Measurements from ENCODE around the gene SHLD1.

The SHLD1 gene

GRCh38 chr20:5788385-5788895 lies 38.2 kb downstream of the SHLD1 start:
- Histone ChIP-seq H3K36me3 (ENCODE audit: control insufficient read depth in 1 of 2, insufficient read depth in 2 of 2, low read length in 2 of 2) (no peaks in the 10 kb centered on the region), H4K8ac (ENCODE audit: low read depth, low read length) (no peak overlapping the region), H4K91ac (ENCODE audit: low read depth, low read length) (no peak overlapping the region), H3K23ac (ENCODE audit: low read length) (no peak overlapping the region), H3K79me1 (ENCODE audit: low read length) (no peaks in the 10 kb centered on the region), H2BK5ac (ENCODE audit: low read depth, low read length, poor library complexity) (no peak overlapping the region), H3K4me2 (ENCODE audit: low read length) (no peak overlapping the region), H3K18ac (ENCODE audit: low read length) (no peak overlapping the region), H2BK120ac (ENCODE audit: insufficient read depth, low read length, poor library complexity) (no peak overlapping the region), H3K4me1 (ENCODE audit: control insufficient read depth in 1 of 2, insufficient read depth in 2 of 2, low read length in 2 of 2) (no peaks in the 10 kb centered on the region), H3K4ac (ENCODE audit: low read depth, low read length) (no peak overlapping the region), H2BK12ac (ENCODE audit: low read length) (no peak overlapping the region), H3K79me2 (ENCODE audit: control insufficient read depth, insufficient read depth, low read length, poor library complexity) (no peaks in the 10 kb centered on the region), H4K12ac (ENCODE audit: low read depth, low read length) (no peak overlapping the region), H3K9me3 (ENCODE audit: insufficient read depth, low read depth, low read length) (no peaks in the 10 kb centered on the region), H3K14ac (ENCODE audit: low read length) (no peak overlapping the region), H3K9ac (ENCODE audit: low read length) (no peak overlapping the region), H2AFZ (ENCODE audit: insufficient read depth, low read length, poor library complexity) (no peak overlapping the region), H3K27me3 (ENCODE audit: insufficient read depth, low read length) (no peaks in the 10 kb centered on the region), H2AK5ac (ENCODE audit: low read length) (no peak overlapping the region), H3K4me3 (ENCODE audit: low read depth, low read length) (no peak overlapping the region), H3K27ac (ENCODE audit: low read depth, low read length) (no peak overlapping the region)
- peak; percentile 84 to 97 for DNase-seq
- WGBS (ENCODE audit: extremely low coverage, insufficient coverage, insufficient read length): no CpG with 5 or more reads among the region's 3 CpGs

- Histone ChIP-seq H3K23ac (ENCODE audit: low read length) (no peak overlapping the region), H3K4me2 (ENCODE audit: low read length) (no peak overlapping the region), H3K9me3 (ENCODE audit: insufficient read depth, low read depth, low read length) (no peaks in the 10 kb centered on the region), H2AK5ac (ENCODE audit: low read length) (no peak overlapping the region), H2BK12ac (ENCODE audit: low read length) (no peak overlapping the region), H3K79me2 (ENCODE audit: control insufficient read depth, insufficient read depth, low read length, poor library complexity) (no peaks in the 10 kb centered on the region), H3K4me1 (ENCODE audit: control insufficient read depth in 1 of 2, insufficient read depth in 2 of 2, low read length in 2 of 2) (no peaks in the 10 kb centered on the region), H3K14ac (ENCODE audit: low read length) (no peak overlapping the region), H2BK5ac (ENCODE audit: low read depth, low read length, poor library complexity) (no peak overlapping the region), H3K27ac (ENCODE audit: low read depth, low read length) (no peak overlapping the region), H3K4ac (ENCODE audit: low read depth, low read length) (no peak overlapping the region), H3K9ac (ENCODE audit: low read length) (no peak overlapping the region), H3K36me3 (ENCODE audit: control insufficient read depth in 1 of 2, insufficient read depth in 2 of 2, low read length in 2 of 2) (no peaks in the 10 kb centered on the region), H3K4me3 (ENCODE audit: low read depth, low read length) (no peak overlapping the region), H3K18ac (ENCODE audit: low read length) (no peak overlapping the region), H4K8ac (ENCODE audit: low read depth, low read length) (no peak overlapping the region), H2BK120ac (ENCODE audit: insufficient read depth, low read length, poor library complexity) (no peak overlapping the region), H4K91ac (ENCODE audit: low read depth, low read length) (no peak overlapping the region), H3K79me1 (ENCODE audit: low read length) (no peaks in the 10 kb centered on the region), H2AFZ (ENCODE audit: insufficient read depth, low read length, poor library complexity) (no peak overlapping the region), H3K27me3 (ENCODE audit: insufficient read depth, low read length) (no peaks in the 10 kb centered on the region), H4K12ac (ENCODE audit: low read depth, low read length) (no peak overlapping the region)
- no CpG with 5 or more reads among the region's 2 CpGs for WGBS (ENCODE audit: extremely low coverage, insufficient coverage, insufficient read length)
- no peak for DNase-seq
These were observed 39.6 kb downstream of the SHLD1 start for GRCh38 chr20:5789827-5790226.

DNA sequence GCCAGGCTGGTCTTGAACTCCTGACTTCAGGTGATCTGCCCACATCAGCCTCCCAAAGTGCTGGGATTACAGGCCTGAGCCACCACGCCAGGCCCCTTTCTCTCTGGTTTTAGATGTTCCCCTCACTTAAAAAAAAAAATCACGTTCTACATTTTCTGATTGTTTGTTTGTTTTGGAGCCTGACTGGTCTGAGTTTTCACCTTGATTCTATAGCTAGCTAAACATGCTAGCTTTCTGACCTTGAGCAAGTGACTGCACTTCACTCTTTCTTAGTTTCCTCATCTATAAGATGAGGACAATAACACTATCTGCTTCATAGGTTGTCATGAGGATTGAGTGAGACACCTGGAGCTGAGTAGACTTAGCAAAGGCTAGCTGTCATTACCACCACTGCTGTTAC lies 43.7 kb downstream of the SHLD1 start:
- Histone ChIP-seq H3K9me3 (ENCODE audit: insufficient read depth, low read depth, low read length) (no peaks in the 10 kb centered on the region), H3K9ac (ENCODE audit: low read length) (no peak overlapping the region), H2AFZ (ENCODE audit: insufficient read depth, low read length, poor library complexity) (no peak overlapping the region)

GRCh38 chr20:5796331-5797040 lies 46.3 kb downstream of the SHLD1 start:
- Histone ChIP-seq H2BK120ac (ENCODE audit: insufficient read depth, low read length, poor library complexity) (no peak overlapping the region), H3K36me3 (ENCODE audit: control insufficient read depth in 1 of 2, insufficient read depth in 2 of 2, low read length in 2 of 2) (no peaks in the 10 kb centered on the region), H3K14ac (ENCODE audit: low read length) (no peak overlapping the region), H3K79me2 (ENCODE audit: control insufficient read depth, insufficient read depth, low read length, poor library complexity) (no peaks in the 10 kb centered on the region), H3K27me3 (ENCODE audit: insufficient read depth, low read length) (no peaks in the 10 kb centered on the region), H3K9ac (ENCODE audit: low read length) (no peak overlapping the region), H4K91ac (ENCODE audit: low read depth, low read length) (no peak overlapping the region), H3K79me1 (ENCODE audit: low read length) (no peaks in the 10 kb centered on the region), H3K27ac (ENCODE audit: low read depth, low read length) (no peak overlapping the region), H3K4me3 (ENCODE audit: low read depth, low read length) (no peak overlapping the region), H3K4me1 (ENCODE audit: control insufficient read depth in 1 of 2, insufficient read depth in 2 of 2, low read length in 2 of 2) (no peaks in the 10 kb centered on the region), H2BK12ac (ENCODE audit: low read length) (no peak overlapping the region), H3K23ac (ENCODE audit: low read length) (no peak overlapping the region), H3K9me3 (ENCODE audit: insufficient read depth, low read depth, low read length) (no peaks in the 10 kb centered on the region), H2AK5ac (ENCODE audit: low read length) (no peak overlapping the region), H3K4me2 (ENCODE audit: low read length) (no peak overlapping the region), H3K4ac (ENCODE audit: low read depth, low read length) (no peak overlapping the region), H2AFZ (ENCODE audit: insufficient read depth, low read length, poor library complexity) (no peak overlapping the region), H4K8ac (ENCODE audit: low read depth, low read length) (no peak overlapping the region), H4K12ac (ENCODE audit: low read depth, low read length) (no peak overlapping the region), H2BK5ac (ENCODE audit: low read depth, low read length, poor library complexity) (no peak overlapping the region), H3K18ac (ENCODE audit: low read length) (no peak overlapping the region)
- WGBS (ENCODE audit: extremely low coverage, insufficient coverage, insufficient read length): no CpG with 5 or more reads among the region's 8 CpGs
- no peak for DNase-seq

More for the DNA sequence above, 43.7 kb downstream of the SHLD1 start:
- Histone ChIP-seq H3K4me1 (ENCODE audit: control insufficient read depth in 1 of 2, insufficient read depth in 2 of 2, low read length in 2 of 2) (no peaks in the 10 kb centered on the region), H2AK5ac (ENCODE audit: low read length) (no peak overlapping the region), H3K79me1 (ENCODE audit: low read length) (no peaks in the 10 kb centered on the region), H3K23ac (ENCODE audit: low read length) (no peak overlapping the region), H2BK5ac (ENCODE audit: low read depth, low read length, poor library complexity) (no peak overlapping the region), H2BK12ac (ENCODE audit: low read length) (no peak overlapping the region), H3K27me3 (ENCODE audit: insufficient read depth, low read length) (no peaks in the 10 kb centered on the region), H3K4me3 (ENCODE audit: low read depth, low read length) (no peak overlapping the region), H3K18ac (ENCODE audit: low read length) (no peak overlapping the region), H3K4me2 (ENCODE audit: low read length) (no peak overlapping the region), H2BK120ac (ENCODE audit: insufficient read depth, low read length, poor library complexity) (no peak overlapping the region), H4K91ac (ENCODE audit: low read depth, low read length) (no peak overlapping the region), H3K14ac (ENCODE audit: low read length) (no peak overlapping the region), H4K12ac (ENCODE audit: low read depth, low read length) (no peak overlapping the region), H3K4ac (ENCODE audit: low read depth, low read length) (no peak overlapping the region), H3K36me3 (ENCODE audit: control insufficient read depth in 1 of 2, insufficient read depth in 2 of 2, low read length in 2 of 2) (no peaks in the 10 kb centered on the region), H3K79me2 (ENCODE audit: control insufficient read depth, insufficient read depth, low read length, poor library complexity) (no peaks in the 10 kb centered on the region), H3K27ac (ENCODE audit: low read depth, low read length) (no peak overlapping the region), H4K8ac (ENCODE audit: low read depth, low read length) (no peak overlapping the region)
- no peak for DNase-seq
- no CpG with 5 or more reads among the region's 2 CpGs for WGBS (ENCODE audit: extremely low coverage, insufficient coverage, insufficient read length)
